MG63 (cell line): Measurements from ENCODE around the gene RAB26. TPM values are rescaled to one million over a fixed set of nuclear protein-coding genes. Genes with fewer than 3 reads are reported as not detected.
"Not testable (repeated sequence)": the region's sequence is repeated elsewhere in the genome, so short reads cannot be mapped to it uniquely, and the experiment has no call there.

Experiments
- DNase-seq: peaks from one replicate; pipeline ENCODE4 v3.0.0-alpha.2; 2020
- H3K27me3 ChIP-seq: fragments of 250-450 bp; sonication (Bioruptor Pico); 2 replicates; pipeline ENCODE4 v1.5.1; 2020; ENCODE audit warnings: mild to moderate bottlenecking, moderate library complexity
- H3K36me3 ChIP-seq: fragments of 250-450 bp; sonication (Bioruptor Pico); 2 replicates; pipeline ENCODE4 v1.5.1; 2020; ENCODE audit warnings: mild to moderate bottlenecking, moderate library complexity
- H3K4me3 ChIP-seq: fragments of 250-450 bp; sonication (Bioruptor Pico); 2 replicates; pipeline ENCODE4 v1.5.1; 2020; ENCODE audit warnings: mild to moderate bottlenecking, moderate library complexity
- H3K9me3 ChIP-seq: fragments of 250-450 bp; sonication (Bioruptor Pico); 2 replicates; pipeline ENCODE4 v1.5.1; 2020; ENCODE audit warnings: mild to moderate bottlenecking, moderate library complexity
- total RNA-seq: library from RNA; depleted of rRNA; stranded (reverse); fragments of >200 nt; shearing (Covaris generic); gene quantifications from 2 replicates; pipeline ENCODE4 v1.2.3, GENCODE V29; 2014; ENCODE audit warnings: low replicate concordance

Gene RAB26
- total RNA-seq, 1 experiment from 2014 or later: not detected

- Histone ChIP-seq H3K36me3 (peaks cover 26% of the 10 kb centered on the region), H3K4me3 (peak overlapping the region; percentile 22)
- H3K27me3 ChIP-seq, H3K9me3 ChIP-seq: not testable (repeated sequence)
- DNase-seq: peak; percentile 62
These were observed 21.4 kb upstream of the RAB26 start for GRCh38 chr16:2126928-2127556.

GRCh38 chr16:2127630-2128280 lies 20.7 kb upstream of the RAB26 start:
- not testable (repeated sequence) for H3K9me3 ChIP-seq, H3K27me3 ChIP-seq, H3K4me3 ChIP-seq
- H3K36me3 ChIP-seq: peaks cover 22% of the 10 kb centered on the region
- DNase-seq: peak; percentile 69

GRCh38 chr16:2129251-2129650 lies 19.2 kb upstream of the RAB26 start:
- H3K36me3 ChIP-seq: peaks cover 20% of the 10 kb centered on the region
- DNase-seq: peak; percentile 86
- not testable (repeated sequence) for H3K9me3 ChIP-seq, H3K4me3 ChIP-seq, H3K27me3 ChIP-seq

GRCh38 chr16:2129890-2130447 lies 18.5 kb upstream of the RAB26 start:
- not testable (repeated sequence) for H3K9me3 ChIP-seq, H3K4me3 ChIP-seq, DNase-seq, H3K27me3 ChIP-seq
- H3K36me3 ChIP-seq: peaks cover 14% of the 10 kb centered on the region

GRCh38 chr16:2133797-2134196 lies 14.6 kb upstream of the RAB26 start:
- H3K4me3 ChIP-seq, DNase-seq: not testable (repeated sequence)

GRCh38 chr16:2135071-2135470 lies 13.4 kb upstream of the RAB26 start:
- not testable (repeated sequence) for H3K27me3 ChIP-seq, H3K36me3 ChIP-seq, H3K9me3 ChIP-seq, DNase-seq
- H3K4me3 ChIP-seq: peak overlapping the region; percentile 67

More at GRCh38 chr16:2133797-2134196, 14.6 kb upstream of the RAB26 start:
- H3K27me3 ChIP-seq, H3K9me3 ChIP-seq, H3K36me3 ChIP-seq: not testable (repeated sequence)

GRCh38 chr16:2135770-2136490 lies 12.5 kb upstream of the RAB26 start, which contains the start of gene PKD1:
Gene PKD1 (minus strand): TSS chr16:2135898. CDS start chr16:2135689, 209 bp downstream.
- DNase-seq: peak; percentile 96
- H3K4me3 ChIP-seq: peak within 1 kb of the TSS; percentile 67
- not testable (repeated sequence) for H3K36me3 ChIP-seq, H3K27me3 ChIP-seq, H3K9me3 ChIP-seq

GRCh38 chr16:2142942-2143877 lies 5.2 kb upstream of the RAB26 start:
- Histone ChIP-seq H3K9me3 (no peaks in the 10 kb centered on the region), H3K4me3 (no peak overlapping the region), H3K27me3 (no peaks in the 10 kb centered on the region), H3K36me3 (peaks cover 2% of the 10 kb centered on the region; the same call in 1 of the 2 replicates)
- no peak for DNase-seq

- H3K9me3 ChIP-seq: no peaks in the 10 kb centered on the region
- H3K27me3 ChIP-seq: no peaks in the 10 kb centered on the region
- no peak overlapping the region for H3K4me3 ChIP-seq
- no peak for DNase-seq
- peaks cover 3% of the 10 kb centered on the region; the same call in 1 of the 2 replicates for H3K36me3 ChIP-seq
These were observed 4.4 kb upstream of the RAB26 start for GRCh38 chr16:2143878-2144485.

- no peaks in the 10 kb centered on the region for H3K27me3 ChIP-seq
- DNase-seq: no peak
- H3K36me3 ChIP-seq: peaks cover 3% of the 10 kb centered on the region; the same call in 1 of the 2 replicates
- no peak overlapping the region for H3K4me3 ChIP-seq
- no peaks in the 10 kb centered on the region for H3K9me3 ChIP-seq
These were observed 2.6 kb upstream of the RAB26 start for GRCh38 chr16:2145843-2146242.

GRCh38 chr16:2147378-2147777 lies 1.0 kb upstream of the RAB26 start:
- Histone ChIP-seq H3K36me3 (peaks cover 15% of the 10 kb centered on the region), H3K9me3 (no peaks in the 10 kb centered on the region), H3K27me3 (no peaks in the 10 kb centered on the region), H3K4me3 (no peak overlapping the region)
- no peak for DNase-seq

GRCh38 chr16:2148714-2149629 lies 547 bp downstream of the RAB26 start:
- DNase-seq: peak; percentile 37
- no peak overlapping the region for H3K4me3 ChIP-seq
- no peaks in the 10 kb centered on the region for H3K27me3 ChIP-seq
- H3K36me3 ChIP-seq: peaks cover 30% of the 10 kb centered on the region
- H3K9me3 ChIP-seq: no peaks in the 10 kb centered on the region

GRCh38 chr16:2149630-2150417 lies 1.4 kb downstream of the RAB26 start:
- no peaks in the 10 kb centered on the region for H3K9me3 ChIP-seq
- DNase-seq: peak; percentile 65
- H3K36me3 ChIP-seq: peaks cover 38% of the 10 kb centered on the region
- H3K4me3 ChIP-seq: no peak overlapping the region
- no peaks in the 10 kb centered on the region for H3K27me3 ChIP-seq

GRCh38 chr16:2150418-2151187 lies 2.2 kb downstream of the RAB26 start:
- peaks cover 41% of the 10 kb centered on the region for H3K36me3 ChIP-seq
- H3K9me3 ChIP-seq: no peaks in the 10 kb centered on the region
- no peaks in the 10 kb centered on the region for H3K27me3 ChIP-seq
- peak; percentile 93 for DNase-seq
- no peak overlapping the region for H3K4me3 ChIP-seq
